ENCODE data around the gene TBC1D19.

The TBC1D19 gene

GRCh38 chr4:26713563-26714151 lies 129.8 kb downstream of the TBC1D19 start:
- no peaks in the 10 kb centered on the region for H4K20me1 ChIP-seq (ENCODE audit: insufficient read depth, low read length)
- TF ChIP-seq CTCF (IDR thresholded peaks at IDR 0.05; ENCODE audit: low read length) (no peak), EZH2 (IDR thresholded peaks at IDR 0.05; ENCODE audit: borderline replicate concordance, low read length) (no peak)

GRCh38 chr4:26715636-26716242 lies 131.9 kb downstream of the TBC1D19 start:
- Histone ChIP-seq H4K20me1 (ENCODE audit: insufficient read depth, low read length) (no peaks in the 10 kb centered on the region), H3K27ac (ENCODE audit: low read depth, low read length, poor library complexity, severe bottlenecking) (no peak overlapping the region), H3K9me3 (ENCODE audit: low read length) (no peaks in the 10 kb centered on the region), H3K9ac (ENCODE audit: low read length) (no peak overlapping the region), H3K27me3 (ENCODE audit: insufficient read depth, low read length) (no peaks in the 10 kb centered on the region), H3K36me3 (ENCODE audit: insufficient read depth, low read length) (no peaks in the 10 kb centered on the region), H3K4me2 (ENCODE audit: low read length) (no peak overlapping the region), H3K4me3 (ENCODE audit: low read depth, low read length, poor library complexity, severe bottlenecking) (no peak overlapping the region), H3K9me2 (ENCODE audit: low read depth, low read length) (no peaks in the 10 kb centered on the region), H3K4me1 (ENCODE audit: insufficient read depth, low read length, severe bottlenecking) (no peaks in the 10 kb centered on the region), H3F3A (ENCODE audit: insufficient read depth, low read length) (no peaks in the 10 kb centered on the region), H2AFZ (ENCODE audit: low read length) (no peak overlapping the region), H3K79me2 (ENCODE audit: insufficient read depth, low read length) (no peaks in the 10 kb centered on the region)
- TF ChIP-seq CTCF (IDR thresholded peaks at IDR 0.05; ENCODE audit: low read length), result no peak
- no peak for TF ChIP-seq EZH2 (IDR thresholded peaks at IDR 0.05; ENCODE audit: borderline replicate concordance, low read length)

More at GRCh38 chr4:26713563-26714151, 129.8 kb downstream of the TBC1D19 start:
- Histone ChIP-seq H3K36me3 (ENCODE audit: insufficient read depth, low read length) (no peaks in the 10 kb centered on the region), H3K9ac (ENCODE audit: low read length) (no peak overlapping the region), H3K27me3 (ENCODE audit: insufficient read depth, low read length) (no peaks in the 10 kb centered on the region), H3K27ac (ENCODE audit: low read depth, low read length, poor library complexity, severe bottlenecking) (no peak overlapping the region), H3K4me1 (ENCODE audit: insufficient read depth, low read length, severe bottlenecking) (no peaks in the 10 kb centered on the region), H3K79me2 (ENCODE audit: insufficient read depth, low read length) (no peaks in the 10 kb centered on the region), H3K9me3 (ENCODE audit: low read length) (no peaks in the 10 kb centered on the region), H3F3A (ENCODE audit: insufficient read depth, low read length) (no peaks in the 10 kb centered on the region), H3K4me2 (ENCODE audit: low read length) (no peak overlapping the region), H3K4me3 (ENCODE audit: low read depth, low read length, poor library complexity, severe bottlenecking) (no peak overlapping the region), H2AFZ (ENCODE audit: low read length) (no peak overlapping the region), H3K9me2 (ENCODE audit: low read depth, low read length) (no peaks in the 10 kb centered on the region)

- Histone ChIP-seq H3F3A (ENCODE audit: insufficient read depth, low read length) (no peaks in the 10 kb centered on the region), H3K4me3 (ENCODE audit: low read depth, low read length, poor library complexity, severe bottlenecking) (no peak overlapping the region), H3K27ac (ENCODE audit: low read depth, low read length, poor library complexity, severe bottlenecking) (no peak overlapping the region), H3K9me3 (ENCODE audit: low read length) (no peaks in the 10 kb centered on the region), H3K4me1 (ENCODE audit: insufficient read depth, low read length, severe bottlenecking) (no peaks in the 10 kb centered on the region), H3K27me3 (ENCODE audit: insufficient read depth, low read length) (no peaks in the 10 kb centered on the region), H3K9me2 (ENCODE audit: low read depth, low read length) (no peaks in the 10 kb centered on the region), H3K9ac (ENCODE audit: low read length) (no peak overlapping the region), H3K4me2 (ENCODE audit: low read length) (no peak overlapping the region), H4K20me1 (ENCODE audit: insufficient read depth, low read length) (no peaks in the 10 kb centered on the region), H3K36me3 (ENCODE audit: insufficient read depth, low read length) (no peaks in the 10 kb centered on the region), H3K79me2 (ENCODE audit: insufficient read depth, low read length) (no peaks in the 10 kb centered on the region), H2AFZ (ENCODE audit: low read length) (no peak overlapping the region)
- TF ChIP-seq EZH2 (IDR thresholded peaks at IDR 0.05; ENCODE audit: borderline replicate concordance, low read length) (no peak), CTCF (IDR thresholded peaks at IDR 0.05; ENCODE audit: low read length) (no peak)
Observed at GRCh38 chr4:26717332-26717731, 133.4 kb downstream of the TBC1D19 start.
